Immature natural killer cell (primary cell): ENCODE results near the gene MOB3B. TPM values are rescaled to one million over a fixed set of nuclear protein-coding genes. Genes with fewer than 3 reads are reported as not detected.

Experiments
- DNase-seq, 3 donors: peaks; one replicate each; pipeline ENCODE4 v3.0.0; 2022; ENCODE audit warnings: mixed read lengths in 1 of 3
- H3K27ac Mint-ChIP-seq, 6 donors: one replicate each; pipeline ENCODE4 v1.8.0; 2020; ENCODE audit warnings: mixed read lengths in 6 of 6, mild to moderate bottlenecking in 5 of 6, inconsistent platforms in 4 of 6, moderate library complexity in 3 of 6
- H3K27me3 Mint-ChIP-seq, 3 donors: one replicate each; pipeline ENCODE4 v1.8.0; 2020 to 2021; ENCODE audit warnings: low read depth in 3 of 3, mild to moderate bottlenecking in 3 of 3, mixed read lengths in 3 of 3, moderate library complexity in 3 of 3, inconsistent platforms in 1 of 3
- H3K36me3 Mint-ChIP-seq, 3 donors: one replicate each; pipeline ENCODE4 v1.8.0; 2020; ENCODE audit warnings: mixed read lengths in 3 of 3, inconsistent platforms in 2 of 3, mild to moderate bottlenecking in 2 of 3
- H3K4me1 Mint-ChIP-seq, 2 donors: one replicate each; pipeline ENCODE4 v1.8.0; 2020; ENCODE audit warnings: inconsistent platforms in 2 of 2, mild to moderate bottlenecking in 2 of 2, mixed read lengths in 2 of 2, moderate library complexity in 1 of 2
- H3K4me3 Mint-ChIP-seq, 5 donors: one replicate each; pipeline ENCODE4 v1.8.0; 2020; ENCODE audit warnings: mild to moderate bottlenecking in 5 of 5, mixed read lengths in 5 of 5, inconsistent platforms in 3 of 5, moderate library complexity in 3 of 5
- H3K9me3 Mint-ChIP-seq, 6 donors: one replicate each; pipeline ENCODE4 v1.8.0; 2020; ENCODE audit warnings: mild to moderate bottlenecking in 6 of 6, mixed read lengths in 6 of 6, inconsistent platforms in 4 of 6, moderate library complexity in 3 of 6
- polyA plus RNA-seq, 3 donors: library from polyadenylated mRNA; unstranded; fragments of 300-500 nt; fragmentation: Illumina TruSeq; gene quantifications; one replicate each; pipeline ENCODE4 v1.2.3, GENCODE V29; 2021

Gene MOB3B
- polyA plus RNA-seq, 3 donors from 2014 or later, result 0.03 to 0.27 TPM; not detected in 1

DNA sequence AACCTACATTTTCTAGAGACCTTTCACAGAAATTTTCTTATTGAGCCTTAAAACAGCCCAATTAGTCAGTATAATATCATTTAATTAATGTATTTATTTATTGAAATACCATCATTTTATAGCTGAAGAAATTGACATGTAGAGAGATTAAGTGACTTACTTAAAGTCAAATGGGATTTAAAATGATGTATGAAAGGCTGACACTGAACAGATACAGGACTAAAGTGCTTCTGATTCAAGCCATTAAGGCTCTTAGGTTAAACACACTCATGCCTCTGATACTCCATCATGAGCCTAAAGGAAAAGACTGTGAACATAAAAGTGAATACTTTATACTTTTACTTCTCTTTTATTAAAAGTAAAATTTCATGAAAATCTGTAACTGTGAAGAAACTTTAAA is 30.8 kb upstream of the MOB3B start:
- Mint-ChIP-seq H3K4me1 (peaks cover 3 to 11% of the 10 kb centered on the region in 2 donors), H3K36me3 (peaks cover 6 to 23% (median 7%) of the 10 kb centered on the region in 3 donors)

DNA sequence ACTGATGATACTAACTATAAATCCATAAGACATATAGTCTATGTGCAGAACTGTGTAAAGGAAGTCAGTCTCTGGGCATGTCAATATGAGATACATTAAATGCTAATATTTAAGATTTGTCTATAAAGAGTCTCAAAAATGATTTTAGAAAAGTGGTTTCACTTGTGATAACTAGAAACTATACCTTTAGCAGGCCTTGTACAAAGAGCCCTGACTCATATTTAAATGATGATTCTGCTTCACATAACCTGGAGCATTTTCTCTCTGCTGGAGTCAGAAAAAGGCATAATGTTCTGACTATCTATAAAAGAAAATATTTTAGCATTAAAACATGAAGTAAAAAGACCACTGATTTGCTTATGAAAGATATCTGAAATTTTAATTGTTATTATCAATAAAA is 28.7 kb upstream of the MOB3B start:
- Mint-ChIP-seq H3K4me1 (no peaks in the 10 kb centered on the region), H3K9me3 (no peaks in the 10 kb centered on the region), H3K36me3 (peaks cover 10 to 35% (median 24%) of the 10 kb centered on the region in 3 donors), H3K27ac (no peak overlapping the region), H3K27me3 (peaks cover 0 to under 1% (median 0%) of the 10 kb centered on the region in 3 donors), H3K4me3 (no peak overlapping the region)
- no peak for DNase-seq

More for the DNA sequence above, 30.8 kb upstream of the MOB3B start:
- no peak for DNase-seq
- no peak overlapping the region for H3K27ac Mint-ChIP-seq
- no peak overlapping the region for H3K4me3 Mint-ChIP-seq
- H3K9me3 Mint-ChIP-seq, result no peaks in the 10 kb centered on the region
- no peaks in the 10 kb centered on the region for H3K27me3 Mint-ChIP-seq

DNA sequence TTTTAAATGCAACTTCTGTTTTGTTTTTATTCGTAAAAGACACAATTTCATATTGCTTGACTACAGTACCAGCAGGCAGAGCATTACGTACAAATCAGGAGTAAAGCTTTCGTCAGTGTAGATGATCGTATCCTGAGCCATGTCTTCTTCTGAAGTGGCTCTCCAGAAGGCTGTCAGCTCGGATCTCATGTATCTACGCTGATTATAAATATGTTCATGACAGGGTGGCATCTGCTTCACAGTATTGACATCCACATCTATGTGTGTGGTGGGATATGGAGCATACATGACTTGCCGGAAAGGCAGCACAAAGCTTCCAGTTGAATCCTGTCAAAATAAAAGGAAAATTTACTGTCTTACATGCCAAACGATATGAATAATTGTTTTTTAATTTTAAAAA is 26.9 kb upstream of the MOB3B start:
- Mint-ChIP-seq H3K4me1 (no peaks in the 10 kb centered on the region), H3K27ac (no peak overlapping the region), H3K4me3 (no peak overlapping the region), H3K27me3 (peaks cover 0 to 2% (median 0%) of the 10 kb centered on the region in 3 donors), H3K36me3 (peaks cover 10 to 38% (median 28%) of the 10 kb centered on the region in 3 donors), H3K9me3 (no peaks in the 10 kb centered on the region)
- no peak for DNase-seq

DNA sequence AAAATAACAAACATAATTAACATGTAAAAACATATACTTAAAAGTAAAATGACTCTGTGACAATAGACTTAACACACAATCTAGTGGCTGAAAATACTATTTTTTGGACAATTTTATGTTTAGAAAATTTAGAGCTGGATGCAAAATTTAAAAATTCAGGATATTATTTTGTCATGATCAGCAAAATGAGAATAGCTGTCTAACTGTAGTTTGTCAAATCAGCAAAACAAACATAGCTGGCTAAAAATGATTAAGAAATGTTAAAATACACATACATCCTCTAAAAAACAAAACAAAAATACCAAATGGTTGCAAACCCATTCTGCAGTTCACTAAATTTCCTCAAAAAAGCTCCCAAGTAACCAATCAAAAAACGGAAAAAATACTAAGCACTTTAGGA is 25.1 kb upstream of the MOB3B start:
- Mint-ChIP-seq H3K27ac (no peak overlapping the region), H3K9me3 (no peaks in the 10 kb centered on the region), H3K27me3 (peaks cover 0 to 2% (median 0%) of the 10 kb centered on the region in 3 donors), H3K36me3 (peaks cover 14 to 40% (median 28%) of the 10 kb centered on the region in 3 donors), H3K4me3 (no peak overlapping the region), H3K4me1 (no peaks in the 10 kb centered on the region)
- DNase-seq, result no peak

DNA sequence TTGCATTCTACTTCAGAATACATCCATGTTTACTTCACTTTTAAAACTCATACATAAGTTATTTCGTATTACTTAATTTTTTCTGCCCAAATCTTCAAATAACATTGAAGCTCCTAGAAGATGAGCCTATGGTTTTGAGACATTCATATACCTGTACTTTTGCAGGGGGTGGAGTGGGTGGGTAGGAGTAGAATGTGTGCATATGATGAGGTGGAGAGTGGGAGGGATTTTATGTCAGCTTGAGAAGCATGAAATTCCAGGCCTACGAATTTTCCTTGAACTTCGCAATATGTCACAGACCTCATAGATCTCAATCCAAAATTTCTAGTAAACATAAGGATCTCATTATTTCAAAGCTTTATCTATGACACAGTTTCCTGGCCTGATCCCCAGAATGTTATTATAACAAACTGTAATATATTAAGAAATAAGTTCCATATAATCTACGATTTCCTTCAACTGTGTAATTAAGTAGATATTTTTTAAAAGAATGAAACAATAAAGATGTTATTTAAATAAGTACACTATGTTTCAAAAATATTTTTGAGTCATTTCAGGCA is 19.7 kb upstream of the MOB3B start:
- Mint-ChIP-seq H3K9me3 (no peaks in the 10 kb centered on the region), H3K27me3 (peaks cover 0 to 2% (median 0%) of the 10 kb centered on the region in 3 donors), H3K36me3 (peaks cover 22 to 41% (median 22%) of the 10 kb centered on the region in 3 donors), H3K4me1 (no peaks in the 10 kb centered on the region), H3K4me3 (no peak overlapping the region), H3K27ac (no peak overlapping the region)
- no peak for DNase-seq

DNA sequence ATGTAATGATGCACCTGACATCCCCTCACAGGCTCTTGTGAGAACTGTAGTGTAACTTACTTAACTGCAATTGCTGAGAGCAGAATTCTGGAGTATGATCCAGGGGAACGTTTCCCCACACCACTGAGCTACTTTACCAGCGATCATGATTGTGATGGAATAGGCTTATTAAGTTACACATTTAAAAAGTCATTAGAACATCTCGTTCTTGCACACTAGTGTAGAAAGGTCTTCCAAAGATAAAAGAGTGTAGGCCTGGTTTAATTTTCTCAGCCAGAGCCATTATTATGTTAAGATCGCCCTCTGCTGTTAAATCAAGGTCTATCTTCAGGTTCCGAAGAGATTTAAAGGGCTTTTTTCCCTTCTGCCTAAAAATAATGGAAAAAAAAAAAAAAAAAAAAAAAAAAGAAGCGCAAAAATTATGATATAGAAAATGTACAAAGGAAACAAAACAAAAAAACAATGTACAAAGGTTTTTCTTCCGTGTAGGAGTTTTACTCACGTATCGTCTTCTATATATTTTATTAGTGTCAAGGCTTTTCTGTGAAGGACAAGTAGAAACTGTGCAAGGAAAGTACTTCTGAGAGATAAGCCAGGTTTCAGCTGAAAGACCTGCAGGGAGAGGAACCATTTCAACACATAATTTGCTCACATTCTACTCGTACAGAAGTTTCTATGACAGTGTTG is 18.6 kb upstream of the MOB3B start:
- no peaks in the 10 kb centered on the region for H3K4me1 Mint-ChIP-seq
- H3K27ac Mint-ChIP-seq, result no peak overlapping the region
- H3K27me3 Mint-ChIP-seq, result peaks cover 0 to under 1% (median 0%) of the 10 kb centered on the region in 3 donors
- peaks cover 14 to 34% (median 20%) of the 10 kb centered on the region in 3 donors for H3K36me3 Mint-ChIP-seq
- DNase-seq, result no peak
- no peaks in the 10 kb centered on the region for H3K9me3 Mint-ChIP-seq
- H3K4me3 Mint-ChIP-seq, result no peak overlapping the region

DNA sequence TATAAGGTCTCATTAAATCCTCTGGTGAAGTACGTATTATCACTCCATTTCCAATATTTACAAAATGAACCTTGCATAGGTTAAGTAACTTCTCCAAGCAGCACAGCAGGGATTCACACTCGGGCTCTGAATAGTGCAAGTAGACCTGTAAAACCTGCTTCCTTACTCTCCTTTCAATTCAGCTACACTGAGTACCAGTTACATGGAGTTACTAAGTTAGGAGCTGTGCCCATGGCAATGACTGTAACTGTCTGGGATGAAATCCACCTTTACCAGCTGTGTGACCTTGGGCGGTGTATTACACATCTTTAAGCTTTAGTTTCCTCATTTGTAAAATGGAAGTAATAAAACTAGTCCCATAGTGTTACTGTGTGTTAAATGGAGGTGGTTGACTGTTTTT is 15.9 kb upstream of the MOB3B start:
- DNase-seq, result no peak
- no peaks in the 10 kb centered on the region for H3K27me3 Mint-ChIP-seq
- no peak overlapping the region for H3K4me3 Mint-ChIP-seq
- no peaks in the 10 kb centered on the region for H3K9me3 Mint-ChIP-seq
- no peak overlapping the region for H3K27ac Mint-ChIP-seq
- H3K4me1 Mint-ChIP-seq, result no peaks in the 10 kb centered on the region
- peaks cover 11 to 23% (median 21%) of the 10 kb centered on the region in 3 donors for H3K36me3 Mint-ChIP-seq

DNA sequence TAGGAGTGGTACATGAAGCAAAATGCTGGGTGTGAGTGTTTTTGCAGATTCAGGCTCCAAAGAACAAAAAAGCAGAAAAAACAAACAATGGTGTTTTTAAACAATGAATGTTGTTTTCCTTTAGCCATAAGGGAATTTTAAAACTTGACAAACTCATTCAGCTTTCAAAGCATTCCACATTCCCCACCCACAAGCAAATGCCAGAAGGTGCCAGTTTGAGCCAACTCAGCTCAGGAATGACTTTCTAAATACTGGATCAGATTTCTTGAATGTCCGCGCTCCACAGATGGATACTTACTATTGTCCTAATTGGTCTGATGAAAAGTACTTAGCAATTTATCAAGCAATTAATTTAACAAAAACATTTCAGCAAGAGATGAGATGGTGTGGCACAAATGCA is 12.9 kb upstream of the MOB3B start:
- no peak for DNase-seq
- Mint-ChIP-seq H3K27ac (no peak overlapping the region), H3K27me3 (no peaks in the 10 kb centered on the region), H3K4me3 (no peak overlapping the region), H3K9me3 (no peaks in the 10 kb centered on the region), H3K4me1 (no peaks in the 10 kb centered on the region), H3K36me3 (peaks cover 11 to 15% (median 13%) of the 10 kb centered on the region in 3 donors)

DNA sequence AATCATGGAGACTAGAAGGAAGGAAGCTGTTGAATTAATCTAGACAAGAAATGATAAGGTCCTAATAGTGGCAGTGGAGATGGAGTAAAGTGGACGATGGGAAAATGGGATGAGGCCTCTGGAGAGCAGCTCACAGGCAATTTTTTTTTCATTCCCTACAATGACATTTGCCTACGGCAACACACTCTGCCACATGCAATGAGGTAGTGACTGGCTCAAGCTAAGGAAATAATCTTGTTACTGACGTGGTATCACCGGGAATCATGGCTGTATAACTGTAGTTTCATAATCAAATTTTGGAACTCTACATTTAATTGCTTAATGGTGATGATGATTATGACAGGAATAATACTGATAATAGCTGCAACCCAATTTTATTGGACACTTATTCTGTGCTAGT is 12.1 kb upstream of the MOB3B start:
- H3K9me3 Mint-ChIP-seq, result no peaks in the 10 kb centered on the region
- H3K27ac Mint-ChIP-seq, result no peak overlapping the region
- H3K4me1 Mint-ChIP-seq, result no peaks in the 10 kb centered on the region
- H3K4me3 Mint-ChIP-seq, result no peak overlapping the region
- DNase-seq, result no peak
- peaks cover 11 to 13% (median 11%) of the 10 kb centered on the region in 3 donors for H3K36me3 Mint-ChIP-seq
- no peaks in the 10 kb centered on the region for H3K27me3 Mint-ChIP-seq

DNA sequence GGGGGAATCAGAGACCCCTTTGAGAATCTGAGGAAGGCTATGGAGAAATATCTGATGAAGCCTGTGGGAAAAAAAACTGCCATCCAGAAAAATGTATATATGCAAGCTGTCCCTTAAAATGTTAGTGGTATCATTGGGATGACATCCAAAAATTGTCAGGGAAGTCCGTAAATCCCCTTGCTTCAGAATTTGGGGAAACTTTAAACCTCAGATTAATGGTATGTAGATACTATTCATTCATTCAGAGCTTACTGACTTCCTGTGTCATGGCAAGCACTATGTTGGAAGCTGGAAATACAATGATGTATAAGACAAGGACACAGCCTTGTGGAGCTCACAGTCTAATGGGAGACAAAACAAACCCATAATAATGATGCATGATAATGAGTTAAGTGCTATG is 10.9 kb upstream of the MOB3B start:
- Mint-ChIP-seq H3K9me3 (no peaks in the 10 kb centered on the region), H3K27ac (no peak overlapping the region), H3K4me1 (peaks cover 0 to 2% of the 10 kb centered on the region in 2 donors), H3K27me3 (no peaks in the 10 kb centered on the region), H3K36me3 (peaks cover 8 to 13% (median 8%) of the 10 kb centered on the region in 3 donors), H3K4me3 (no peak overlapping the region)
- no peak for DNase-seq

DNA sequence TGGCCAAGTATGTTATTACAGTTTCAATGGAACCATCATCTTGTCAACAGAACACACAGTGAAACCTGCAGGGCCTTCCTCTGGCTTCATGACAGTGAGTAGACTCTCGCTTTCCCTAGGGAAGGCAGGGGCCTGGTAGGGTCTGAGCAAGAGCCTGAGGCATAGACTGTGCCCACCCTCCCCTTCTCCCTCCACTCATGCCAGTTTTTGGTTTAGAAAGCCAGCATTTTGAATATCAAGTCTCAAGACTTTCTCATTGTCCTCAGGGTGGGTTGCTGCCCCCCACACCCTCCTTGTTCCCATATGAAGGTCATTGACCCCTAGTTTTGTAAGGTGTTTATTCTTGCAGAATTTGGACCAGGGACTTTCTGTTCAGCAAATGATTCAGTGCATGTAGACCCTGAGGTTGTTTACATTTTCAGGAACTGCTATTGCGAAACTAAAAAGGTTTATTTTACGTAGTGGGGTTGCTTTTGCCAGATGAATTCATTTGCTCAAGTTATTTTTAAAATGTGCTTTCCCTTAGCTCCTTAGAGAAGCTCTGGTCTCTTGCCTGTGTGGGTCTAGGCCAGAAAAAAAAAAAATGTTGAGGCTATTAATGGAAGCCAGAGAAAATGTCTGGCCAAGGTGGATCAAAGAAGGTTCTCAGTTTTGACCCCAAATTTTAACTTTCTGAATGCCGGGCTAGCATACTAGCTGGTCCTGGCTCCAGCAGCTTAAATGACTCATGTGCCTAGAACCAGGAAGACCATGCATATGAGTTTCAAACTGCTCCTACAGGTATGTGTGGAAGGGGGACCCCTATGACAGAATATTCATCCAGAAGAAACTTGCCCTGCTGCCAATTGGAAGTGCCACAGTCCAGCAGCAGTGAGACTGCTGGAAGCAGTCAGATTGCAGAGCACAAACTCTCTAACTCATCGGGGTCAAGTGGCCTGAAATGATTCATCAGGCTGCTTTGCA is 10.1 kb upstream of the MOB3B start:
- Mint-ChIP-seq H3K4me1 (peaks cover 0 to 2% of the 10 kb centered on the region in 2 donors), H3K27ac (no peak overlapping the region), H3K9me3 (no peaks in the 10 kb centered on the region), H3K36me3 (peaks cover 8 to 12% (median 10%) of the 10 kb centered on the region in 3 donors), H3K27me3 (no peaks in the 10 kb centered on the region), H3K4me3 (no peak overlapping the region)
- no peak for DNase-seq

DNA sequence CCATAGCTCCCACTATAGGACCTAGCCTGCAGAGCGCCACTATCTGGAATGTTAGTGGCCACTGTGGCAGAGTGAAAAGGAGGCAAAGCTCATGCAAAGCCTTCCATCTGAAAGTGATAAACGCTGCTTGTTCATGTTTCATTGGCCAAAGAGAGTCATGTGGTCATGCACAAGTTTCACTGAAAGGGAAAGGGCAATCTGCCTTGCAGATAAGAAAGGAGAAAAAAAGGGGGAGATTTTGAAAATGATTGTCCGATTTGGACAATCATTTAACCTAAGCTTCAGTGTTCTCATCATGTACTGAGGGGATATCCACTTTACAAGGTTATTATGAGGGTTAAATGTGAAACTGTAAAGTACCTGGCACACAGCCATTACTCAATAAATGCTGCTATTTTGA is 9.0 kb upstream of the MOB3B start:
- no peaks in the 10 kb centered on the region for H3K27me3 Mint-ChIP-seq

DNA sequence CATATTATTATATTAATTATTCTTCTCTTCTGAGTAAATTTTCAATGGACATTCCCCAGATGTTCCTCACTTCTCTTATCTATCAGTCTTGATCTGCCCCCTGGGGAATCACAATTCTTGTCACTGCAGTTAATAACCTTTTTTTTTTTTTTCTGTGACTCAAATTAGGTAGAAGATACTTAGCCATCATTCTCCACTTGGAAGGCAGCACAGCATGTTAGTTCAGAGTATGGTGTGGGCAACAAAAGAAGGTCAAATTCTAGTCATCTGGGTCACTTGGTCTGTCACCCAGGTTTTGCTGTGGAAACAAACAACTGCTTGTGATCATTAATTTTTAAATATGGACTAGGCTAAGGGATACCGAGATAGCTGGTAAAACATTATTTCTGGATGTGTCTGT is 8.1 kb upstream of the MOB3B start:
- peaks cover 0 to 7% (median 4%) of the 10 kb centered on the region in 3 donors for H3K36me3 Mint-ChIP-seq

More for the DNA sequence above, 9.0 kb upstream of the MOB3B start:
- Mint-ChIP-seq H3K9me3 (no peaks in the 10 kb centered on the region), H3K36me3 (peaks cover 5 to 8% (median 7%) of the 10 kb centered on the region in 3 donors), H3K4me3 (no peak overlapping the region), H3K27ac (no peak overlapping the region), H3K4me1 (peaks cover 0 to 2% of the 10 kb centered on the region in 2 donors)
- DNase-seq, result no peak

DNA sequence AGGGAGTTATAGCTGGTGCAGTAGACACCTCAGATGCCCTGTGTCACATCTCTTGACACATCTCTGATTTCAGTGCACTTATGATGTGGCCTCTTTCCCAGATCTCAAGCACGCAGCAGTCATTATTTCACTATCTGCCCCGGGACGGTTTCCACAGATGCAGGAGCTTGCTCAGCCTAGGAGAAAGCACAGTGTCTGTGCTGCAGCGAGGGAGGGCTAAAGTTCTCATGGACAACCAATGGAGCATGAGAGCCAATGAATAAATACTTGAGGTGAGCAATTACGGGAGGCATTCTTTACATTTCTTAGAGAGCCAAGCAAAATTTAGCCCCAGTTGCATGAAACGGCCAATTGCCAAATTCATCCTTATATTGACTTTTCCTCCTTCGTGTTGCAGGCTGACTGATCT is 7.4 kb upstream of the MOB3B start:
- Mint-ChIP-seq H3K4me3 (no peak overlapping the region), H3K4me1 (peaks cover 0 to 2% of the 10 kb centered on the region in 2 donors), H3K36me3 (peaks cover 0 to 7% (median 4%) of the 10 kb centered on the region in 3 donors), H3K9me3 (no peaks in the 10 kb centered on the region), H3K27me3 (peaks cover 0 to 2% (median 0%) of the 10 kb centered on the region in 3 donors), H3K27ac (no peak overlapping the region)
- no peak for DNase-seq

More for the DNA sequence above, 8.1 kb upstream of the MOB3B start:
- Mint-ChIP-seq H3K27ac (no peak overlapping the region), H3K9me3 (no peaks in the 10 kb centered on the region), H3K4me3 (no peak overlapping the region), H3K27me3 (peaks cover 0 to 2% (median 0%) of the 10 kb centered on the region in 3 donors), H3K4me1 (peaks cover 0 to 2% of the 10 kb centered on the region in 2 donors)
- no peak for DNase-seq
